T-helper 1 cell (primary cell): ENCODE data around the gene PDE4D.
"Not testable (repeated sequence)": the region's sequence is repeated elsewhere in the genome, so short reads cannot be mapped to it uniquely, and the experiment has no call there.

Experiments used
- DNase-seq, 5 donors: peaks; one replicate each; pipeline ENCODE4 v3.0.0-alpha.2; 2012 to 2020

PDE4D gene

GRCh38 chr5:59767681-59768151, 125.8 kb downstream of the PDE4D start:
- no peak for DNase-seq

DNA sequence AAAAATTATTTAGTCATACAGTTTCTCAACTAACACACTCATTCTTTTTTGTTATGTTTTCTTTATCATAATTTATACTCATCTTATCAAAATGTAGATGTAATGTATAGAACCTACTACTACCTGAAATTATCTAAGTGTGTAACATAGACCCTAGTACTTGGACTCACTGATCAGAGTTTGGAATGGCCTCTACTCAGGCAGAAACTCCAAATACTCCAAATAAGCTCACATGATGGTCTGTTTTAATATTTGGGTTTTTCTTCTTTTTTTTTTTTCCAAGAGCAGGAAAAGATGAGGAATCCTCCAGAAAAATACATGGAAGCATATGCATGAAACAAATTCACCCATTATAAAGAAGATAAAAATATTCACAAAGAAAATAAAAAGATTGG, 126.3 kb downstream of the PDE4D start:
- DNase-seq: no peak

DNA sequence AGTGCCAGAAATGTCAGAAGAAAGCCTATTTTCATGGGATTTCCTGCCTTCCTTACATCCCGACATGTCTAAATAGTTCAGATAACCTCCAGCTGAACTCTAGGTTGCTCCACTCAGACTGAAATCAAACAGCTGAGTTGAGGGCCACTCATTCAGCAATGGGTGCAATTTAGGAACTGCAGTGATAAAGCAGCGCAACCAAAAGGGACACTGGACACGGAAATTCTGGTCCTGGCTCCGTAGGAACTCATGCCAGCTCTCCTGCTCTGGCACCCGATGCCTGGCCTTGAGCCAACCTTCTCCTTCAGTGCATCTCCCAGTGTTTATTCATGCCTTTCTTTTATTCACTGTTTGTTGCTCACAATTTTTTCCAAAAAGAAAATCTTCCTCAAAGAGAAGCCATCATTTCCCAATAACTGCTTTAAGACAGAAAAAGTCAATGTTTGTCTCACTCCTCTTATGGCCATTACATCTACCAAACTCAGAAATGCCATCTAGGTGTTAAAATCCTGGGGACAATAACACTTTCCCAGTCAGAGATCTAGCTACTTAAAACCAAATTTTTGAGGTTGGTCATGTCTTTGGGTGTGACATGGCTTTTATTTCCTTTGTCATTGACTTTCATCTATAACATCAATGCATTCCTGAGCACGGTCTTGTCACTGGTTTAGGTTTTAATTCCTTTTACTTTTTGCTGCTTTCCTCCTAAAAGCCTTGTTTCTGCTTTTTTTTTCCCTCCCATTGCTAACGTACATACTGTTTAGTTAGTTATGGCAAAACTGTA, 126.9 kb downstream of the PDE4D start:
- DNase-seq: no peak

- no peak for DNase-seq
Observed at GRCh38 chr5:59765446-59765845, 128.1 kb downstream of the PDE4D start.

- DNase-seq: no peak
Observed at GRCh38 chr5:59764361-59764760, 129.2 kb downstream of the PDE4D start.

GRCh38 chr5:59763541-59763940, 130.0 kb downstream of the PDE4D start:
- no peak for DNase-seq

DNA sequence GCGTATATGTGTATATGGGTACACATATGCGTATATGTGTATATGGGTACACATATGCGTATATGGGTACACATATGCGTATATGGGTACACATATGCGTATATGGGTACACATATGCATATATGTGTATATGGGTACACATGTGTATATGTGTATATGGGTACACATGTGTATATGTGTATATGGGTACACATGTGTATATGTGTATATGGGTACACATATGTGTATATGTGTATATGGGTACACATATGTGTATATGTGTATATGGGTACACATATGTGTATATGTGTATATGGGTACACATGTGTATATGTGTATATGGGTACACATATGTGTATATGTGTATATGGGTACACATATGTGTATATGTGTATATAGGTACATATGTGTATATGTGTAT, 131.3 kb downstream of the PDE4D start:
- DNase-seq: not testable (repeated sequence)

DNA sequence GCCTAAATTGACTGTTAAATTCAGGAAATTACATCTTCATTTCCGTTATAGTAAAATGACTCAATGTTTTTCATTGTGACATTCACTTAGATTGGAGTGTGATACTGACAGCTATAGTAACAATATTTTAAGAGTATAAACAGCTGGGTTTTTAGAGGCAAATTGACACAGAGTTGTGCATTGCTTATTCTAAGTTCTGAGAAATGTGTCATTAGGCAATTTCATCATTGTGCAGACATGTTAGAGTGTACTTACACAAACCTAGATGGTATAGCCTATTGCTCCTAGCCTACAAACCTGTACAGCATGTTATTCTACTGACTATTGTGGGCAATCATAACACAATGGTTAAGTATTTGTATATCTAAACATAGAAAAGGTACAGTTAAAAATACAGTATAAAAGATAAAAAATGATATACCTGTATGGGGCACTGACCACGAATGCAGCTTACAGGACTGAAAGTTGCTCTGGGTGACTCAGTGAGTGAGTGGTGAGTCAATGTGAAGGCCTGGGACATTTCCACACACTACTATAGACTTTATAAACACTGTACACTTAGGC, 132.7 kb downstream of the PDE4D start:
- peak in 1 of 5 donors; percentile 37 for DNase-seq

GRCh38 chr5:59759600-59760351, 133.8 kb downstream of the PDE4D start:
- no peak for DNase-seq

DNA sequence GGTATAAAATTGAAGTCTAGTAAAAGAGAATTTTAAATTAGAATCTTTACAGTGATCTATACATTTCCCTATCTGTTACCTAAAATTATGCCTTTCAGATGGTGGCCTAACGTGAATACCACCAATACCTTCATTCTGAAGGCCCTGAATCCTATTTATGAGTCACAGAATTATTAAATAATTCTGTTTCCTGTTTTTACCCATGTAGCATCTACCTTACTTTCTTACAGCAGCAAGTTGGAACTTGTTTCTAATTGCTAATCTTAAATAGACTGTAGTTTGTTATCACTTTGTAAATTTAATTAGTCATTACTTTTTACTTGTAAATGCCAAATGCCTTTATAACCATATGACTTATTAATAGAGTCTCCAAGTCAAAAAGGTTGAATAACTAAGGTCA, 135.0 kb downstream of the PDE4D start:
- DNase-seq: no peak

GRCh38 chr5:59757442-59757841, 136.1 kb downstream of the PDE4D start:
- no peak for DNase-seq

GRCh38 chr5:59756373-59757035, 137.0 kb downstream of the PDE4D start:
- DNase-seq: no peak

GRCh38 chr5:59755476-59755875, 138.1 kb downstream of the PDE4D start:
- no peak for DNase-seq

GRCh38 chr5:59753599-59753998, 139.9 kb downstream of the PDE4D start:
- no peak for DNase-seq

DNA sequence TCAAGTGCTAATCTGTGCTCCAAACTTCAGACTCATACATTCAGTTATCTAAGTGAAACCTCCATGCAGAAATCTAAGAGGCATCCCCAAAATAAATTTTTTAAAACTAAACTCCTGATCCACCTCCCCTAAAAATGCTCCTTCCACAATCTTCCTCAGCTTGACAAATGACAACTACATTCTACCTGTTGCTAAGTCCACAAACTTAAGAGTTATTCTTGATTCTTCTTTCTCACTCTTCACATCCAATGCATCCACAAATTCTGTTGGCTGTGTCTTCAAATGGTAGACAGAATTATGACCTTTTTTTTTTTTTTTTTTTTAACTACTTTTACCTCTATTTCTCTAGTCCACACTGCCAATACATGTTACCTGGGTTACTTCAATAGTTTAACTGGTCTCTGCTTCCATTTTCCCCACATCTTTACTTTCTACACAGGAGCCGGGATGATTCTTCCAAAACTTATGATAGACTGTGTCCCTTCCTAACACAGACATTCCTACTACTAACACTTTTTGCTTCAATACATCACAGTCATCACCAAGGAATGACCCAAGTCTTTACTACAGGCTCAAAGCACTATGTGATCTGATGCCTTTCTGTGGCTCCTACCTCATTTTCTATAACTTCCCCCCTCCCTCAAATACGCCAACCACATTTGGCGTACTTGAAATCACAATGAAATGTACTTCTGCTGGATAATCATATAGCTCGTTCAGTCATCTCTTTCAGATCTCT, 143.6 kb downstream of the PDE4D start:
- DNase-seq: no peak

- DNase-seq: not testable (repeated sequence)
Observed at GRCh38 chr5:59748036-59748663, 145.4 kb downstream of the PDE4D start.

GRCh38 chr5:59746241-59746765, 147.2 kb downstream of the PDE4D start:
- DNase-seq: no peak

- no peak for DNase-seq
Observed at GRCh38 chr5:59745415-59745863, 148.1 kb downstream of the PDE4D start.

DNA sequence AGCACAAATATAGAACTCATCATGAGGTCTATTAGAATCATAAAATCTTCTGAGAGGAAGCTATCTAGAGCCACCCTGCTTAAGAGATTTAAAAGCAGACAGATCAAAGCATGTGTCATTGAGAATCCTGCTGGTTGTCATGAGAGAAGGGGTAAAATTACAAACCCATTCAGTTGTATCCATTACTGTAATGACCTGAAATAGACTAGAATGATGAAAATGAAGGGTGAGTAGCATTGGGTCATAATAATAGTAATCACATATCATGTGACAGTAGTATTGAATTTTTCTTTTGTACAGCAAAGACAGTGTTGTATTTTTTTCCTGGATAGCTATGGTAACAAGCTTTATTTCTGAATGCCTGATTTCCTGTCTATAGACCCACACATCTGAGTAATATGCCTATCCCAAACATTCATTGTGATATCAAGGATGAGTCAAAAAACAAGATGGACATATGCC, 149.0 kb downstream of the PDE4D start:
- no peak for DNase-seq

DNA sequence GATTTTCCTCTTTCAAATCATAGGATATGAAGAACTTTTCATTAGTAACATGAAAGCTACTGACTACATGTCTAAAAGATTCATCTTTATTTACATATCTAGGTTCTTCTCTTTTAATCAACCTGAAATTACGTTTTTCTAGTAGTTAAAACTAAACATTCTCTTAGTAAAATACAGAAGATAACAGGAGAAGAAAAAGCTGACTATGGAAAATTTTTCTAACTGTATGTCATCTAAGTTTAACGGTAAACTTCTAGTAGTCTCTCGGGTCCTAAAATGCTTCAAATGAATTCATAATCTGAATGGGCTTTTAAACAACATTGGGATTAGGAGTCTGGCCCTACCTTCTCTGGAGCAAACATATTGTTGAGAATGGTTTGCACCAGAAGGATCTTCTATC, 151.9 kb downstream of the PDE4D start:
- DNase-seq: no peak

GRCh38 chr5:59738024-59738423, 155.5 kb downstream of the PDE4D start:
- DNase-seq: no peak

GRCh38 chr5:59732806-59733205, 160.7 kb downstream of the PDE4D start:
- DNase-seq: no peak
